Colonic mucosa (tissue), 4 donors: ENCODE results near the gene LANCL3. TPM values are rescaled to one million over a fixed set of nuclear protein-coding genes. Genes with fewer than 3 reads are reported as not detected.
A peak's percentile ranks its signal among the peaks of the same experiment; 100 is the strongest.
"Not testable (repeated sequence)": the region's sequence is repeated elsewhere in the genome, so short reads cannot be mapped to it uniquely, and the experiment has no call there.

Experiments
- DNase-seq: peaks from one replicate; pipeline ENCODE4 v3.0.0-alpha.2; 2020
- H3K27ac ChIP-seq: fragments of 200-600 bp; one replicate; pipeline ENCODE4 v1.8.0; 2021
- H3K27me3 ChIP-seq: fragments of 200-600 bp; one replicate; pipeline ENCODE4 v1.8.0; 2021
- H3K36me3 ChIP-seq: fragments of 200-600 bp; one replicate; pipeline ENCODE4 v1.8.0; 2021
- H3K4me1 ChIP-seq: fragments of 200-600 bp; one replicate; pipeline ENCODE4 v1.8.0; 2021; ENCODE audit warnings: mild to moderate bottlenecking
- H3K4me3 ChIP-seq: fragments of 200-600 bp; one replicate; pipeline ENCODE4 v1.8.0; 2021
- H3K9ac ChIP-seq, 2 donors: one replicate each; pipeline ENCODE4 v1.7.0; 2013; ENCODE audit warnings: control low read depth in 2 of 2, low read depth in 2 of 2, low read length in 2 of 2
- H3K9me3 ChIP-seq: fragments of 200-600 bp; one replicate; pipeline ENCODE4 v1.8.0; 2021
- CTCF ChIP-seq: fragments of 200-600 bp; IDR thresholded peaks from one replicate; pipeline ENCODE4 v1.8.0; 2022; ENCODE audit warnings: antibody characterized with exemption, mild to moderate bottlenecking
- intact Hi-C: fragments of 100-400 bp; cut with DNase I; formaldehyde crosslinking; loops from one replicate; pipeline ENCODE4 v1.14.1; 2022
- total RNA-seq, 2 donors: library from RNA; stranded (reverse); fragmentation: NEBNext Ultra II Directional in 1 of 2; extraction: Animal tissue kit (Norgen Biotek cat#: 25700) in 1 of 2; gene quantifications; one replicate each; pipeline ENCODE4 v1.2.1, GENCODE V29; 2021
- donor health status: healthy.
- donor health status: DM: no; HTN: no; CAD: no.
- donor health status: DM: no; HTN: no; CAD: no.

Gene LANCL3
- total RNA-seq: 1 to 10 TPM; 1.9 to 3.5 TPM

DNA sequence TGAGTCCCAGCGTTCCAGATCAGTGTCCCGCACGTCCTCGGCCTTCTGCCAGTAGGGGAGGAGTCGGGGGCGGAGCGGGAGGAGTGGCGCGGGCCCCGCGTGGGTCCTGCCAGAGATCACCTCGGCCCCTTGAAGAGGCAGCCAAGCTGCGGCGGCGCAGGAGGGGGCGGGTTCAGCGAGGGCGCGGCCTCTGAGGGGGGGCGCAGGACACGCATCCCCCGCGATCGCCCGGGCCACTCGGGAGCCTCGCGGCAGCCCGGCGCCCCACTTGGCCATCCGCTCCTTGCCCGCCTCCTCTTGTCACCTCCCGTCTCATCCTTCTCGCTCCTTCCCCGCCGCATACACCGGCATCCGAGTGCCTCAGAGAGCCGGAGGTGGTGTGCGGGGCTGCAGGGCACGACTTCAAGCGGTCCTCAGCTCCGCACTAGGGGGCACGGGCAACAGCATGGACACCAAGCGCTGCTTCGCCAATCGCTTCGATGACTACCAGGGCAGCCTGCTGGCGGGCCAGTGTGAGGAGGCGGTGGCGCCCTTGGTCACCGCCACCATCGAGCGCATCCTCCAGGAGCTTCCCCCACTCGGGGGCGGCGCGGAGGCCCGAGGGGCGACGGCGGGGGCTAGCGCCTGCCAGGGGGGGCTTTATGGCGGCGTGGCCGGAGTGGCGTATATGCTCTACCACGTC, at the start of gene LANCL3:
Gene LANCL3, plus strand, starts transcription at position 236 of the 682 bp plus-strand sequence. Its CDS starts 210 bp downstream, at position 446.
- intact Hi-C loops, H3K27ac ChIP-seq, H3K36me3 ChIP-seq, H3K4me1 ChIP-seq, H3K9me3 ChIP-seq, H3K27me3 ChIP-seq: not testable (repeated sequence)
- DNase-seq: peak; percentile 59
- Histone ChIP-seq H3K9ac (peak within 1 kb of the TSS in 1 of 2 donors; percentile 43), H3K4me3 (peak within 1 kb of the TSS; percentile 32)

GRCh38 chrX:37523673-37524072, 47.8 kb upstream of the LANCL3 start:
- H3K9me3 ChIP-seq, H3K4me3 ChIP-seq, DNase-seq, H3K27me3 ChIP-seq, H3K36me3 ChIP-seq, H3K27ac ChIP-seq, H3K4me1 ChIP-seq, intact Hi-C loops, H3K9ac ChIP-seq: not testable (repeated sequence)

GRCh38 chrX:37541991-37542390, 29.5 kb upstream of the LANCL3 start:
- no peak for TF ChIP-seq CTCF

GRCh38 chrX:37542791-37543190, 28.7 kb upstream of the LANCL3 start:
- no peaks in the 10 kb centered on the region for H3K4me1 ChIP-seq
- no peaks in the 10 kb centered on the region for H3K36me3 ChIP-seq
- no peak overlapping the region for H3K4me3 ChIP-seq
- no peaks in the 10 kb centered on the region for H3K9me3 ChIP-seq
- intact Hi-C loops: no loop called here
- TF ChIP-seq CTCF: no peak
- H3K27ac ChIP-seq: no peak overlapping the region
- H3K27me3 ChIP-seq: no peaks in the 10 kb centered on the region
- H3K9ac ChIP-seq: no peak overlapping the region
- no peak for DNase-seq

More at GRCh38 chrX:37541991-37542390, 29.5 kb upstream of the LANCL3 start:
- Histone ChIP-seq H3K27ac (no peak overlapping the region), H3K27me3 (no peaks in the 10 kb centered on the region), H3K9ac (no peak overlapping the region), H3K4me1 (no peaks in the 10 kb centered on the region), H3K4me3 (no peak overlapping the region), H3K36me3 (no peaks in the 10 kb centered on the region), H3K9me3 (no peaks in the 10 kb centered on the region)
- DNase-seq: no peak
- intact Hi-C loops: no loop called here

DNA sequence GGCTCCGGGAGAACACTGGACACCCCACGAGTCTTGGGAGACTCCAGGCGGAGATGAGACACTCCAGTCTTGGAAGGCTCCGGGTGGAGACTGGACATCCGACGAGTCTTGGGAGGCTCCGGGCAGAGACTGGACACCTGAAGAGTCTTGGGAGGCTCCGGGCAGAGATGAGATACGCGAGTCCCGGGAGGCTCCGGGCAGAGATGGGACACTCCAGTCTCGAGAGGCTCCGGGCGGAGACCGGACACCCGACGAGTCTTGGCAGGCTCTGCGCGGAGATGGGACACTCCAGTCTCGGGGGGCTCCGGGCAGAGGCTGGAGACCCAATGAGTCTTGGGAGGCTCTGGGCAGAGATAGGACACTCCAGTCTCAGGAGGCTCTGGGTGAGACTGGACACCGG, 28.1 kb upstream of the LANCL3 start:
- Histone ChIP-seq H3K27me3 (no peaks in the 10 kb centered on the region), H3K4me3 (no peak overlapping the region), H3K4me1 (no peaks in the 10 kb centered on the region), H3K9me3 (no peaks in the 10 kb centered on the region), H3K36me3 (no peaks in the 10 kb centered on the region), H3K9ac (no peak overlapping the region), H3K27ac (no peak overlapping the region)
- intact Hi-C loops: no loop called here
- TF ChIP-seq CTCF: no peak
- no peak for DNase-seq

DNA sequence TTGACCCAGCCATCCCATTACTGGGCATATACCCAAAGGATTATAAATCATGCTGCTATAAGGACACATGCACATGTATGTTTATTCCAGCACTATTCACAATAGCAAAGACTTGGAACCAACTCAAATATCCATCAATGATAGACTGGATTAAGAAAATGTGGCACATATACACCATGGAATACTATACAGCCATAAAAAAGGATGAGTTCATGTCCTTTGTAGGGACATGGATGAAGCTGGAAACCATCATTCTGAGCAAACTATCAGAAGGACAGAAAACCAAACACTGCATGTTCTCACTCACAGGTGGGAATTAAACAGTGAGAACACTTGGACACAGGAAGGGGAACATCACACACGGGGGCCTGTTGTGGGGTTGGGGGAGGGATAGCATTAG, 26.9 kb upstream of the LANCL3 start:
- H3K27ac ChIP-seq, H3K9me3 ChIP-seq, intact Hi-C loops, H3K4me3 ChIP-seq, H3K4me1 ChIP-seq, H3K27me3 ChIP-seq, H3K9ac ChIP-seq, H3K36me3 ChIP-seq, DNase-seq: not testable (repeated sequence)

- no peak overlapping the region for H3K4me3 ChIP-seq
- H3K27ac ChIP-seq: no peak overlapping the region
- H3K4me1 ChIP-seq: no peaks in the 10 kb centered on the region
- H3K9me3 ChIP-seq: no peaks in the 10 kb centered on the region
- no peak overlapping the region for H3K9ac ChIP-seq
- no peaks in the 10 kb centered on the region for H3K27me3 ChIP-seq
- no peak for TF ChIP-seq CTCF
- DNase-seq: no peak
- intact Hi-C loops: no loop called here
- H3K36me3 ChIP-seq: no peaks in the 10 kb centered on the region
These were observed 26.4 kb upstream of the LANCL3 start for GRCh38 chrX:37545066-37545465.

DNA sequence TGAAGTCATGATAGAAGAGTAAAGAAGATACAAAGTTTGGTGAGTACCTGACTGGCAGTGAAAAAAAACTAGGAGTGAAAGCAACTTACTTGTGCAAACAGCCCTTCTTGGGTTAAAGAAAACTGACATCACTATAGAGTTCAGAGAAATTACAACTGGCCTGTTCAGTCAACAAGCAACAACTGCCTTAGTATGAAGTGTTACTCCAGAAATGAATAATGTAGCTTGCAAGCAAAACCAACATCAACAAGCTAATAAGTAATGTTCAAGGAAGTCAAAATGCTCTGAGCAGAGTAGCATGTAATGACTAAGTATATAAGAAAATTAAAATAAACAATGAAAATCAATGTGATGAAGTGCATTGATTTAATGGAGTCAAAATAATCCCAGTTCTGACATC, 21.8 kb upstream of the LANCL3 start:
- H3K9me3 ChIP-seq, H3K9ac ChIP-seq, H3K4me3 ChIP-seq, DNase-seq, H3K27ac ChIP-seq, intact Hi-C loops, H3K36me3 ChIP-seq, H3K4me1 ChIP-seq, H3K27me3 ChIP-seq: not testable (repeated sequence)
